GM18508 (cell line): Measurements from ENCODE around the gene TNFRSF1B.

Source experiments
- ATAC-seq: cut with Tn5 transposase; IDR thresholded peaks from one replicate; pipeline ENCODE4 v1.9.1; 2021; ENCODE audit warnings: moderate number of reproducible peaks; ENCODE audit not compliant: insufficient read depth, unreplicated experiment

Gene TNFRSF1B

GRCh38 chr1:12166834-12167492 is at the start of gene TNFRSF1B:
TNFRSF1B (plus strand) TSS chr1:12166991; CDS start chr1:12167092, 101 bp downstream.
- no peak for ATAC-seq

DNA sequence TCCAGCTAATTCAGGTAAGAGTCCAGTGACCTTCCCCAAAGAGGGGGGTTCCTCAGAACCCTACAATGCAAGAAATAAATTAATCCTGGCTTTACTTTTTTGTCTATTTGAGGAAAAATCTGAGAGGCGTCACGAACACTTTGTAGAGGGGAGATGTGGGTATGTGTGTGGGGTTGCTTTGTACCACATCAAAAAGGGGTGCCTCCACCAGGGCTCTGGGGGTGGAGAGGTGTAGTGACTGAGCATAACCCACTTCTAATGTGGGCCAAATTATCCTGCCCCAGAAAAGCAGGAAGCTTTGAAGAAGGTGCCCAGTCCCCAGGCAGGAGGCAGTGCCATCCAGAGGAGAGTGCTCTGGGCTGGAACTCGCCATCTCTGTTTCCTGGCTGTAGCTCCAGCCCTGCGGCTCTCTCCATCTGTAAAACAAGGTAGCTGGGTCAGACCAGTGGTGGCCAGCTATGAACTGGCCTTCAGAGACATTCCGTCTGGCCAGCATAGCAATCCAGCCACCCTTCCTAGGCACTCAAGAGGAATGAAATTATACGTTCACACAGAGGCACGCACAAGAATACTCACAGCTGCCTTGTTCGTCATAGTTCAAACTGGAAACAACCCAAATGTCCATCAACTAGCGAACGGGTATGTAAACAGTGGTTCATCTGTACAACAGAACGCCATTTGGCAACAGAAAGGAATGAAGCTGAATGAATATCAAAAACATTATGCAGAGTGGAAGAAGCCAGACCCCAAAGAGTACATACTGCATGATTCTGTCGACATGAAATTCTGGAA is 45.4 kb upstream of the TNFRSF1B start:
- no peak for ATAC-seq

DNA sequence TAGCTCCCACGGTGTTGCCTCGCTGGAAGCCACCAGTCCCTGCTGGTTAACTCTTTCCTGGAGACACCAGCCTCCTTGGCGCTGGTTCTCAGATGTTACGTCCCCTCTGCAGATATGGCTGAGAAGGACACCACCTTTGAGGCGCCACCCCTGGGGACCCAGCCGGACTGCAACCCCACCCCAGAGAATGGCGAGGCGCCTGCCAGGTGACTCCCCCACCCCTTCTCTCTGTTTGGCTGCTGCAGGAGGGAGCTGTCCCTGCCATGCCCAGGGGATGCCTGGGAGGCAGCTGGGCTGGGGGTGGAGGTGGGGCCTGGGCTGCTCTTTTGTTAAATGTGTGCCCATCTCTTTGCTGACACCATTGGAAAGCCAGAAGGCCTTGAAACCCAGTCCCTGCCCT is 43.6 kb upstream of the TNFRSF1B start:
- no peak for ATAC-seq

DNA sequence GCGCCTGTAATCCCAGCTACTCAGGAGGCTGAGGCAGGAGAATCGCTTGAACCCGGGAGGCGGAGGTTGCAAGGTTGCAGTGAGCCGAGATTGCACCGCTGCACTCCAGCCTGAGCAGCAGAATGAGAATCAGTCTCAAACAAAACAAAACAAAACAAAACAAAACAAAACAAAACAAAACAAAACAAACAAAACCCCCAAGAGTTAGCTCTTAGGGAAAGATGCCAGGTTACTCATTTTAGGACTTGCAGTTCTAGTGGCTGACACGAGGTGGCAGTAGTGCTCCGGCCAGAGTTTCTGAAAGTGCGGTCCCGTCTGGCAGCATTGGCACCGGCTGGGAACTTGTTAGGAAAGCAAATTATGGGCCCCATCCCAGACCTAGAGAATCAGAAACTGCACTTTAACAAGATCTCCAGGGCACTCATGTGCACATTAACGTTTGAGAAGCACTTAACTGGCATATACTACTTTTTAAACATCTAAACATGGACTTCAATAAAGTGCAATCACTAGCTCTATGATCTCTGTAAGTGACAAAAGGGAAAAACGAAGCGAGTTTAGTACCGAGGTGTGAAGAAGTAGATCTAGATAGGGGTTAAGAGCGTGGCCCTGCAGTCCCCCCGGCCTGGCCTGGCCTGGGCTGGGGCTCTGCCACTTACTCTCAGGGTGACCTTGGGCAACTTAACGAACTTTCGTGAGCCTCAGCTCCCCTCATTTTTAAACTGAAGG is 41.9 kb upstream of the TNFRSF1B start:
- ATAC-seq, result no peak

DNA sequence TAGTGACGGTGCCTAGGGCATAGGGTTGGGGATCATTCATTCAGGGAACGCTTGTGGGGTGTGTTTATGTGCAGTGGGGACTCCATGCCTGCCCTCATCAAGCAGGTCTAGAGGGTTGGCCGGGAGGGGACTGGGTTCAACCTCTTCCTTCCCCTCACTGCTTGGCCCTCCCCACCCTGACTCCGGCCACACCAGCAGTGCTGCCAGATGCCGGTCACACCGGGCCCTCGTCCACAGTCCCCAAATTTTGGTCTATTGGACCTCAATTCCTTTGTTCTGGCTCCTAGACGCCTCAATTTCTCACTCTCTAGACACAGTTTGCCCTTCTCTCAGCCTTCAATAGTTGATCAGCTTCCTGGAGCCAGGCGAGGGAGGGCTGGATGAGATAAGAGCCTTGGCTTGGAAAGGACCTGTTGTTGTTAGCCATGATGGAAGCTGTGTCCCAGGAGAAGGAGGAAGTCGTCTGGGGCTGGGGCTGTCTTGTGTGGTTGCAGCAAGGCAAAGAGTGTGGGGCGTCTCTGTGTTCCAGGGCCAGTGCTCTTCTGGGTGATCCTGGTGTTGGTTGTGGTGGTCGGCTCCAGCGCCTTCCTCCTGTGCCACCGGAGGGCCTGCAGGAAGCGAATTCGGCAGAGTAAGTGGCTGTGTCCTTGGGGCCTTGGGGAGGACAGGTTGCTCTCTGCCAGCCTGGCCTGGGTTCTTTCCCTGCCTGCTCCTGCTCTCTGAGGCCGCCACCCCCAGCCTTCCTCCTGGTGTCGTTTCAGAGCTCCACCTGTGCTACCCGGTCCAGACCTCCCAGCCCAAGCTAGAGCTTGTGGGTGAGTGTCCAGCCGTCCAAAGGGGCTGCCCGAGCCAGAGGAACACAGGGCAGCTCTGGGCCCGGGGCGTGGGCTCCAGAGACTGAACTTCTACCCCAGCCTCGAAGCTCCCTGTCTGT is 41.1 kb upstream of the TNFRSF1B start:
- ATAC-seq, result no peak

GRCh38 chr1:12126781-12127180 is 40.0 kb upstream of the TNFRSF1B start:
- ATAC-seq, result no peak

DNA sequence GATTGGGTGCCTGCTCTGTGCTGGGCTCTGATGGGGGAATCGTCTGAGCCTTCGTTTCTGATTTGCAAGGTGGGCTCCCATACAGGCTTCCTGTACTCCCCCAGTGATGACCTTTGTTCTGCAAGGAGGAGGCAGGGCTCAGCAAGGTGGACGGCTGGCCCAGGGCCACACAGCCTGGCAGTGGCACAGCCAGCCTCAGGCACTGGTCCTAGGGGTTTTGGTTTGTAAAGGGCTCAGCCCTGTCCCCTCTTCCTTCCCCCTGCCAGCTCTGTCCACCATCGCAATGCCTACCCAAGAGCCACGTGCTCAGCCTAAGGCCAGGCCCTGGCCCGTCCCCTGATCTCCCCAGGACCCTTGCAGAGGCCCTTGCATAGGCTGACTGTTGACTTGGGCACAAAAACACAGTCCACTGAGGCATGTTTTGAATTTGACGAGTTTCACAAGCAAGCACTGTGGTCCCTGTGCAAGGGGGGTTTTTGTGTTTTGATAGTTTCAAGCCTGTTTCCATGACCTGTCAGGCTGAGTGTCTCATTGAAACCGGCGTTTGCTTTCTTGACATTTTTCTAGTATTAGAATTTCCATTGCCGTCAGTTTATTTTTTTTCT is 39.5 kb upstream of the TNFRSF1B start:
- ATAC-seq, result no peak

GRCh38 chr1:12128120-12128519 is 38.7 kb upstream of the TNFRSF1B start:
- no peak for ATAC-seq

DNA sequence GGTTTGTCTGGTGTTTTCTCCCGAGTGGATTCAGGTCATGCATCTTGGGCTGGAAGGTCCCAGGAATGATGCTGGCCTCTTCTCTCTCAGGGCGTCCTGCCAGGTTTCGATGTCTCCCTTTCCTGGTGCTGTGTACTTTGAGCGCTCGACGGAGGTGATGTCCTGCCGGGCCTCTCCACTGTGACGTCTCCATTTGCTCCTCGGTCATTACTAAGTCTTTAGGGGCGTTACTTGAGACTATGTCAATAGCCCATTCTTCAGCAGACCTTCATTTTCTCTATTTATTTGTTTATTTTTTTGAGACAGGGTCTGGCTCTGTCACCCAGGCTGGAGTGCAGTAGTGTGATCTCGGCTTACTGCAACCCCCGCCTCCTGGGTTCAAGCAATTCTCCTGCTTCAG is 37.2 kb upstream of the TNFRSF1B start:
- no peak for ATAC-seq

DNA sequence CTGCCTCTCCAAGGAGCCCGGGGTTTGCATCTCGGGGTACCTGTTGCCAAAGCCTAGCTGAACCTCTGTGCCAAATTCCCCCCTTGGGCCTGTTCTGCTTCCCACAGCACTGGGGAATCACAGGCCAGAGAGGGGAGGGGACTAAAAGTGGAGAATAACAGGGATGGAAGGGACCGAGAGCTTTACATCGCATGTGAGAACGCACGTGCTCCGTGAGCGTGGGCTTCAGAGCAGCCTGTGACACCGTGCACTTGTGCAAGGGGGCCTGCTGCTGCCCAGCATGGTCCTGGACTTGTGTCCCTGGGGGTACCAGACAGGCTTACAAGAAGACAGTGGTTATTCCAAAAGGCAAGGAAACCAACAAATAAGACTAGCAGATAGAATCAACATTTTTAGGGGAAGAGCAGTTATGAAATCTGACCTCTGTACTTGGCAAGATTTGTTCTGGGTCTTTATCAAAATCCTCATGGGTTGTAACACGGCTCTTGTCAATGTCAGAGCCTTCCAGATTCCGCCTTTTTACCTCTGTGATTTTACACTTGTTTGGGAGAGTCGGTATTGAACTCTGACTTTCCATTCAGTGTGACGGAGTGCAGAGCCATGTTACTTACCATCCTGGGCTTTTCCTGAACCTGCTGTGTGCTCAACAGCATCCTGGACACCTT is 36.2 kb upstream of the TNFRSF1B start:
- no peak for ATAC-seq

DNA sequence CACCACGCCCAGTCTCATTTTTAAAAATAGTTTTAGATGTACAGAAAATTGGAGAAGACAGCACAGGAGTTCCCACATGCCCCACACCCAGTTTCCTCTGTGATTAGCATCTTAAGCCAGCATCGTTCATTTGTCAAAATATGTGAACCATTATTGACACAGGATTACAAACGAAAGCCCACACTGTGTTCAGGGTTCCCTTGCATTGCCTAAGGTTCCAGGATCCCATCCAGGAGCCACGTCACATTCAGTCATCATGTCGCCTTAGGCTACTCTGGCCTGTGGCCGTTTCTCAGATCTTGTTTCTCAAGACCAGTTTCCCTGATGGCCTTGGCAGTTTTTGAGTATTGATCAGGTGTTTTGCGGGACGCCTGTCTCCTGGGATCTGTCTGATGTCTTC is 34.7 kb upstream of the TNFRSF1B start:
- ATAC-seq, result no peak

GRCh38 chr1:12134716-12135115 is 32.1 kb upstream of the TNFRSF1B start:
- no peak for ATAC-seq

DNA sequence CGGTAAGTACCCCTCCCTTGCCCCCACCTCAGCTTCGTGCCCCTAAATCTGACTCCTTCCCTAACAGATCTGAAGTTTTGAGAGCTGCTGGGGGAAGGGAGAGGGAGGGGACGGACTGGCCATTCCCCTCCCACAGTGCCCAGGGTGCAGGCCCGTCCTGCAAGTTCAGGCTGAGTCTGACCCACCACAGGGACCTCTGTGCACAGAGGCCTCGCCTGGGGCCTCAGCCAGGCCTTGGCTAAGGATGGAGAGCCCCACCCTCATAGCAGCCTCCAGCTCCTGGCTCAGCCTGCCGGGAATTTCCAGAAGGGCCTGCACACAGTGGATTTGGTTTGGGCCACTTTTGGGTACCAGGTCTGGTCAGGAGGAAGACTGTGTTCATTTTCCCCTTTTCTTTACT is 31.2 kb upstream of the TNFRSF1B start:
- no peak for ATAC-seq

DNA sequence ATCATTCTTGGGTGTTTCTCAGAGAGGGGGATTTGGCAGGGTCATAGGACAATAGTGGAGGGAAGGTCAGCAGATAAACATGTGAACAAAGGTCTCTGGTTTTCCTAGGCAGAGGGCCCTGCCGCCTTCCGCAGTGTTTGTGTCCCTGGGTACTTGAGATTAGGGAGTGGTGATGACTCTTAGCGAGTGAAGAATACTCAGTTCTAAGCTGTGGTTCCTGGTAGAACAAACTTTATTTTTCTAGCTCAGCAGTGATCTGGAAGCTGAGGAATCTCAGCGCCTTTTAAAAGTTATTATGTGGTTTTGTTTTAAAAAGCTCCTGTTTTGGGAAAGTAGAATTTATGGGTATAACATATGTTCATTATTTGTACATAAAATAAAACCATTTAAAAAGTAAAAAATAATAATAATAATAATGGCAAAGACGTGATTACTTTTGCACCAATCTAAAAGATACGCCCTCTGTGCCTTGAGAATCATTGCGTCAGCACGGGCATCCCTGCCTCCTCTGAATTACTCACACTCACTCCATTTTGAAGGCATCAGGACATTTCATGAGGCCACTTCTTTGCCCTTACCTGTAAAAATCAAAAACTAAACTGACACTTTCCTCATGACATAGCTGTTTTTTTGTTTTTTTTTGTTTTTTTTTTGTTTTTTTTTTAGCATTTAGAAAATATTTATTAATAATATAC is 29.7 kb upstream of the TNFRSF1B start:
- ATAC-seq, result no peak

- no peak for ATAC-seq
These were observed 28.3 kb upstream of the TNFRSF1B start for GRCh38 chr1:12138196-12139168.

DNA sequence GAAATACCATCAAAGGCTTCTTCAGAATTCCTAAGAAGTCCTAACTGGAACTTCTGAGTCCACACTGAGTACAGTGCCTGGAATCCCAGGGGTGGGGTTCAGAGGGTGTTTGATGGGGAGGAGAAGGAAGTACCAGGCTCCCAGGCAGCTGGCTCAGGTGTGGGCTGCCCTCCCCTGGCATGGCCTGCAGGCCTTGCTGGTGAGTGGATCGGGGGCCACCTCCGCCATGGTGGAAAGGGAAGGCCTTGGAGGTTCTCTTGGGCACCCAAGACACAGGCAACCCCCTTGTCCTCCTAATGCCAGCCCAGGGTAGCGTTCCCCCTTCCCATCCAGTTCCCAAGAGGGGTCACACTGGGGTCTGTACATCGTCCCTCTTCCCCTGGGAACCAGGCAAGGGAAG is 26.8 kb upstream of the TNFRSF1B start:
- ATAC-seq, result no peak

DNA sequence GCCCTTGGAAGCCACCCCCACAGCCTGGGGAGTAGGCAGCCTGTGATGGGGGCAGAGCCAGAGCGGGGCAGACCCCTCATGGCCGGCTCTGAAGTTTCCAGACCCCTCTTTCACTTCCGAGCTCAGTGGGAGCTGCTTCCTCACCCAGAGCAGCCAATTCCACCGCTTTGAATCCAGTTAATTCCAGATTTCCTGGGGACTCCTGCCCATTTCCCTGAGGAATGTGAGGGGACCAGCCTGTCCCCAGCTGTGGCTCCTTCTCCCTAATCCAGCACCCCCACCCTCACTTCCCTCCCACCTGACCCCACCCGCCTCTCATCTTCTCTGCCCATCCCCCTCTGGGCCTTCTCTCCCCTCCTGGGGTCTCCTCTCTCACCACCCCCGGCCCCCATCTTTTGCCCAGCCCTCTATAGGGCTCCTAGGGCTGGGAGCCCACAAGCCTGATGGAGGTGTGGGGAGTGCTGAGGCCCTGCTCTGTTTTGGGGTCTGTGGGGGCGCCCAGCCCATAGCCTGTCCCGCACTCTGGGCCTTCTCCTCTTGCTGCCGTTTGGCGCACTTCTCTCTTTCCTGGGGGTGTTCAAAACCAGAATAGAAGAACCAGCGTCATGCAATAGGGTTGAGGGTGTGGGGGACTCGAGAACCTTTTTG is 26.2 kb upstream of the TNFRSF1B start:
- no peak for ATAC-seq
